OCI-LY1 (cell line): ENCODE results near the gene B9D2.

ENCODE experiments used
- EZH2 ChIP-seq: fragments of 200-600 bp; sonication (generic), shearing (Covaris generic); IDR thresholded peaks from 2 replicates; pipeline ENCODE4 v1.8.0; 2017; ENCODE audit warnings: borderline replicate concordance, mixed run types, mild to moderate bottlenecking, antibody characterized with exemption, low read length, moderate library complexity, mixed read lengths
- TF ChIP-seq, protein P1 (sequence below): fragments of 200-600 bp; sonication (generic), shearing (Covaris generic); IDR thresholded peaks from 2 replicates; pipeline ENCODE4 v1.5.1; 2017; ENCODE audit warnings: mild to moderate bottlenecking, antibody characterized with exemption, low read length, moderate library complexity, mixed read lengths

DNA sequence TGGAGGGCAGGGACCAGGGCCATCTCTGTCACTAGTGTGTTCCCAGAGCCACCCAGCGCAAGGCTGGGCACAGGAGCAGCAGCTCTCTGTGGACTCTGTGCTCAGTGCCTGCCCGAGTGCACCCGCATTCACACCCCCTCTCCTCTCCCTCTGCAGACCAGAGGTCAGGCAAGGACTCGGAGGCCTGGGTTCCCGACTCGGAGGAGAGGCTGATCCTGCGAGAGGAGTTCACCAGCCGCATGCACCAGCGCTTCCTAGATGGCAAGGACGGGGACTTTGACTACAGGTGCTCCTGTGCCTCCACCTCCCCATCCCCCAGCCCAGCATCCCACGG, 43.8 kb downstream of the B9D2 start:
- TF ChIP-seq, protein P1, sequence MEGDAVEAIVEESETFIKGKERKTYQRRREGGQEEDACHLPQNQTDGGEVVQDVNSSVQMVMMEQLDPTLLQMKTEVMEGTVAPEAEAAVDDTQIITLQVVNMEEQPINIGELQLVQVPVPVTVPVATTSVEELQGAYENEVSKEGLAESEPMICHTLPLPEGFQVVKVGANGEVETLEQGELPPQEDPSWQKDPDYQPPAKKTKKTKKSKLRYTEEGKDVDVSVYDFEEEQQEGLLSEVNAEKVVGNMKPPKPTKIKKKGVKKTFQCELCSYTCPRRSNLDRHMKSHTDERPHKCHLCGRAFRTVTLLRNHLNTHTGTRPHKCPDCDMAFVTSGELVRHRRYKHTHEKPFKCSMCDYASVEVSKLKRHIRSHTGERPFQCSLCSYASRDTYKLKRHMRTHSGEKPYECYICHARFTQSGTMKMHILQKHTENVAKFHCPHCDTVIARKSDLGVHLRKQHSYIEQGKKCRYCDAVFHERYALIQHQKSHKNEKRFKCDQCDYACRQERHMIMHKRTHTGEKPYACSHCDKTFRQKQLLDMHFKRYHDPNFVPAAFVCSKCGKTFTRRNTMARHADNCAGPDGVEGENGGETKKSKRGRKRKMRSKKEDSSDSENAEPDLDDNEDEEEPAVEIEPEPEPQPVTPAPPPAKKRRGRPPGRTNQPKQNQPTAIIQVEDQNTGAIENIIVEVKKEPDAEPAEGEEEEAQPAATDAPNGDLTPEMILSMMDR = no peak
- TF ChIP-seq EZH2 = no peak
